ENCODE results near the gene CYP27A1.

CYP27A1 gene

GRCh38 chr2:218811382-218811781 lies 29.4 kb downstream of the CYP27A1 start:
- no peak for DNase-seq (ENCODE audit: low read depth in 3 of 3)

- DNase-seq (ENCODE audit: low read depth in 3 of 3) = no peak
Observed at GRCh38 chr2:218812096-218812815, 30.3 kb downstream of the CYP27A1 start.

- DNase-seq (ENCODE audit: low read depth in 3 of 3) = no peak
Observed at GRCh38 chr2:218812861-218813260, 30.9 kb downstream of the CYP27A1 start.

GRCh38 chr2:218813771-218814460 lies 32.0 kb downstream of the CYP27A1 start:
- no peak for DNase-seq (ENCODE audit: low read depth in 3 of 3)

- no peak for DNase-seq (ENCODE audit: low read depth in 3 of 3)
Observed at GRCh38 chr2:218814540-218815243, 32.7 kb downstream of the CYP27A1 start.

- no peak for DNase-seq (ENCODE audit: low read depth in 3 of 3)
Observed at GRCh38 chr2:218815244-218815637, 33.3 kb downstream of the CYP27A1 start.

GRCh38 chr2:218815649-218816048 lies 33.7 kb downstream of the CYP27A1 start:
- no peak for DNase-seq (ENCODE audit: low read depth in 3 of 3)

GRCh38 chr2:218816561-218817011 lies 34.6 kb downstream of the CYP27A1 start:
- no peak for DNase-seq (ENCODE audit: low read depth in 3 of 3)

GRCh38 chr2:218819093-218819492 lies 37.1 kb downstream of the CYP27A1 start:
- no peak for DNase-seq (ENCODE audit: low read depth in 3 of 3)

- DNase-seq (ENCODE audit: low read depth in 3 of 3) = no peak
Observed at GRCh38 chr2:218820746-218821369, 38.9 kb downstream of the CYP27A1 start.

- no peak for DNase-seq (ENCODE audit: low read depth in 3 of 3)
Observed at GRCh38 chr2:218821605-218822211, 39.8 kb downstream of the CYP27A1 start.

- no peak for DNase-seq (ENCODE audit: low read depth in 3 of 3)
Observed at GRCh38 chr2:218822622-218823021, 40.7 kb downstream of the CYP27A1 start.

- no peak for DNase-seq (ENCODE audit: low read depth in 3 of 3)
Observed at GRCh38 chr2:218823196-218823855, 41.4 kb downstream of the CYP27A1 start.

GRCh38 chr2:218824004-218824403 lies 42.1 kb downstream of the CYP27A1 start:
- DNase-seq (ENCODE audit: low read depth in 3 of 3) = no peak

- DNase-seq (ENCODE audit: low read depth in 3 of 3) = no peak
Observed at GRCh38 chr2:218826791-218827190, 44.8 kb downstream of the CYP27A1 start.

- DNase-seq (ENCODE audit: low read depth in 3 of 3) = no peak
Observed at GRCh38 chr2:218827701-218828476, 45.9 kb downstream of the CYP27A1 start.

- DNase-seq (ENCODE audit: low read depth in 3 of 3) = no peak
Observed at GRCh38 chr2:218828477-218828778, 46.5 kb downstream of the CYP27A1 start.

GRCh38 chr2:218829868-218830451 lies 48.0 kb downstream of the CYP27A1 start:
- no peak for DNase-seq (ENCODE audit: low read depth in 3 of 3)

GRCh38 chr2:218830526-218831306 lies 48.8 kb downstream of the CYP27A1 start:
- no peak for DNase-seq (ENCODE audit: low read depth in 3 of 3)
